ENCODE results near the gene CAPRIN2. TPM values are rescaled to one million over a fixed set of nuclear protein-coding genes. Genes with fewer than 3 reads are reported as not detected.

The CAPRIN2 gene
- polyA plus RNA-seq, 1 experiment: 15.6 TPM

GRCh38 chr12:30755395-30755762 is 628 bp upstream of the CAPRIN2 start:
- Histone ChIP-seq H3K27ac (ENCODE audit: low read depth, low read length) (peak overlapping the region; percentile 60), H3K4me3 (ENCODE audit: low read depth, low read length) (peak overlapping the region; percentile 84), H3K27me3 (ENCODE audit: control insufficient read depth, insufficient read depth, low read length) (no peaks in the 10 kb centered on the region), H3K9me3 (ENCODE audit: control insufficient read depth, insufficient read depth, low read length) (no peaks in the 10 kb centered on the region)
- ChIA-PET POLR2A (interaction anchor here (1.5 kb wide), 1 partner anchor 40 kb away, joined by 15 read pairs; no protein-coding TSS in a partner anchor), CTCF (interaction anchor here (0.5 to 1.5 kb wide), 6 partner anchors 29 to 102 kb away, joined by 3 to 5 read pairs (median 3); no protein-coding TSS in a partner anchor)
- no peak for TF ChIP-seq CTCF (IDR thresholded peaks at IDR 0.05; ENCODE audit: low read depth, low read length)
- DNase-seq (ENCODE audit: low read depth, low spot score): no peak

- ChIA-PET POLR2A (interaction anchor here (0.7 to 1.7 kb wide), 4 partner anchors 35 to 42 kb away, joined by 3 to 15 read pairs (median 6); no protein-coding TSS in a partner anchor), CTCF (interaction anchor here (0.8 to 2.0 kb wide), 8 partner anchors 9 to 60 kb away, joined by 3 to 19 read pairs (median 8); no protein-coding TSS in a partner anchor)
- Histone ChIP-seq H3K4me3 (ENCODE audit: low read depth, low read length) (peak overlapping the region; percentile 84), H3K27ac (ENCODE audit: low read depth, low read length) (peak overlapping the region; percentile 31), H3K9me3 (ENCODE audit: control insufficient read depth, insufficient read depth, low read length) (no peaks in the 10 kb centered on the region), H3K27me3 (ENCODE audit: control insufficient read depth, insufficient read depth, low read length) (no peaks in the 10 kb centered on the region)
- DNase-seq (ENCODE audit: low read depth, low spot score): no peak
- TF ChIP-seq CTCF (IDR thresholded peaks at IDR 0.05; ENCODE audit: low read depth, low read length): no peak
Observed at GRCh38 chr12:30754383-30754749, 385 bp downstream of the CAPRIN2 start.

GRCh38 chr12:30753751-30754382 is 884 bp downstream of the CAPRIN2 start:
- DNase-seq (ENCODE audit: low read depth, low spot score): no peak
- H3K27me3 ChIP-seq (ENCODE audit: control insufficient read depth, insufficient read depth, low read length): no peaks in the 10 kb centered on the region
- H3K9me3 ChIP-seq (ENCODE audit: control insufficient read depth, insufficient read depth, low read length): no peaks in the 10 kb centered on the region
- H3K4me3 ChIP-seq (ENCODE audit: low read depth, low read length): peak overlapping the region; percentile 84
- no peak for TF ChIP-seq CTCF (IDR thresholded peaks at IDR 0.05; ENCODE audit: low read depth, low read length)
- ChIA-PET CTCF (interaction anchor here (0.8 to 2.0 kb wide), 10 partner anchors 9 to 313 kb away, joined by 3 to 19 read pairs (median 4); no protein-coding TSS in a partner anchor), POLR2A (interaction anchor here (0.7 to 1.7 kb wide), 3 partner anchors 35 to 43 kb away, joined by 3 to 9 read pairs (median 4); no protein-coding TSS in a partner anchor)
- H3K27ac ChIP-seq (ENCODE audit: low read depth, low read length): peak overlapping the region; percentile 31

- POLR2A ChIA-PET: interaction anchor here (1.4 to 1.7 kb wide), 2 partner anchors 34 to 43 kb away, joined by 4 to 9 read pairs; no protein-coding TSS in a partner anchor
- peak; percentile 55 for TF ChIP-seq CTCF (IDR thresholded peaks at IDR 0.05; ENCODE audit: low read depth, low read length)
- H3K4me3 ChIP-seq (ENCODE audit: low read depth, low read length): peak overlapping the region; percentile 84
- no peak overlapping the region for H3K27ac ChIP-seq (ENCODE audit: low read depth, low read length)
- H3K27me3 ChIP-seq (ENCODE audit: control insufficient read depth, insufficient read depth, low read length): no peaks in the 10 kb centered on the region
- CTCF ChIA-PET: interaction anchor here (0.7 to 2.0 kb wide), 11 partner anchors 8 to 312 kb away, joined by 3 to 19 read pairs (median 4); no protein-coding TSS in a partner anchor
- no peaks in the 10 kb centered on the region for H3K9me3 ChIP-seq (ENCODE audit: control insufficient read depth, insufficient read depth, low read length)
- DNase-seq (ENCODE audit: low read depth, low spot score): no peak
Observed at GRCh38 chr12:30753233-30753632, 1.5 kb downstream of the CAPRIN2 start.

GRCh38 chr12:30752255-30752654 is 2.5 kb downstream of the CAPRIN2 start:
- TF ChIP-seq CTCF (IDR thresholded peaks at IDR 0.05; ENCODE audit: low read depth, low read length): no peak
- no peak for DNase-seq (ENCODE audit: low read depth, low spot score)
- POLR2A ChIA-PET: no interaction called here
- H3K9me3 ChIP-seq (ENCODE audit: control insufficient read depth, insufficient read depth, low read length): peaks cover 2% of the 10 kb centered on the region; the same call in 1 of the 2 replicates
- H3K4me3 ChIP-seq (ENCODE audit: low read depth, low read length): no peak overlapping the region
- H3K27me3 ChIP-seq (ENCODE audit: control insufficient read depth, insufficient read depth, low read length): no peaks in the 10 kb centered on the region
- CTCF ChIA-PET: interaction anchor here (0.6 to 2.0 kb wide), 2 partner anchors 19 to 270 kb away, joined by 3 to 11 read pairs; no protein-coding TSS in a partner anchor
- no peak overlapping the region for H3K27ac ChIP-seq (ENCODE audit: low read depth, low read length)

Data from AG04450 (cell line).